Measurements from ENCODE around the gene PELI2.

Gene PELI2

GRCh38 chr14:56224691-56225681 lies 106.8 kb downstream of the PELI2 start:
- no peak for FAIRE-seq
- no peak for DNase-seq (ENCODE audit: insufficient read length, low spot score)

GRCh38 chr14:56235388-56235787 lies 117.2 kb downstream of the PELI2 start:
- FAIRE-seq (no peak), DNase-seq (ENCODE audit: insufficient read length, low spot score) (no peak)

GRCh38 chr14:56237398-56237797 lies 119.2 kb downstream of the PELI2 start:
- no peak for DNase-seq (ENCODE audit: insufficient read length, low spot score)
- FAIRE-seq, result no peak

- DNase-seq (ENCODE audit: insufficient read length, low spot score), result no peak
- FAIRE-seq, result no peak
Observed at GRCh38 chr14:56241461-56241860, 123.2 kb downstream of the PELI2 start.

- FAIRE-seq, result no peak
- DNase-seq (ENCODE audit: insufficient read length, low spot score), result no peak
Observed at GRCh38 chr14:56243110-56243509, 124.9 kb downstream of the PELI2 start.

GRCh38 chr14:56244138-56244789 lies 126.1 kb downstream of the PELI2 start:
- no peak for DNase-seq (ENCODE audit: insufficient read length, low spot score)
- no peak for FAIRE-seq

- FAIRE-seq (peak; percentile 18), DNase-seq (ENCODE audit: insufficient read length, low spot score) (no peak)
Observed at GRCh38 chr14:56247495-56248200, 129.4 kb downstream of the PELI2 start.

GRCh38 chr14:56248442-56248841 lies 130.2 kb downstream of the PELI2 start:
- FAIRE-seq, result no peak
- no peak for DNase-seq (ENCODE audit: insufficient read length, low spot score)

- DNase-seq (ENCODE audit: insufficient read length, low spot score), result no peak
- FAIRE-seq, result no peak
Observed at GRCh38 chr14:56261046-56261445, 142.8 kb downstream of the PELI2 start.

GRCh38 chr14:56262530-56262929 lies 144.3 kb downstream of the PELI2 start:
- FAIRE-seq (no peak), DNase-seq (ENCODE audit: insufficient read length, low spot score) (no peak)

- no peak for DNase-seq (ENCODE audit: insufficient read length, low spot score)
- no peak for FAIRE-seq
Observed at GRCh38 chr14:56268039-56268438, 149.8 kb downstream of the PELI2 start.

- FAIRE-seq, result no peak
Observed at GRCh38 chr14:56268673-56269072, 150.5 kb downstream of the PELI2 start.

GRCh38 chr14:56270921-56271320 lies 152.7 kb downstream of the PELI2 start:
- DNase-seq (ENCODE audit: insufficient read length, low spot score), result no peak
- no peak for FAIRE-seq

More at GRCh38 chr14:56268673-56269072, 150.5 kb downstream of the PELI2 start:
- DNase-seq (ENCODE audit: insufficient read length, low spot score), result no peak

- DNase-seq (ENCODE audit: insufficient read length, low spot score) (no peak), FAIRE-seq (no peak)
Observed at GRCh38 chr14:56271970-56272369, 153.8 kb downstream of the PELI2 start.

- FAIRE-seq (no peak), DNase-seq (ENCODE audit: insufficient read length, low spot score) (no peak)
Observed at GRCh38 chr14:56273155-56273554, 154.9 kb downstream of the PELI2 start.

- FAIRE-seq, result no peak
Observed at GRCh38 chr14:56273951-56274350, 155.7 kb downstream of the PELI2 start.

GRCh38 chr14:56274556-56274955 lies 156.3 kb downstream of the PELI2 start:
- DNase-seq (ENCODE audit: insufficient read length, low spot score) (no peak), FAIRE-seq (no peak)

More at GRCh38 chr14:56273951-56274350, 155.7 kb downstream of the PELI2 start:
- DNase-seq (ENCODE audit: insufficient read length, low spot score), result no peak

- DNase-seq (ENCODE audit: insufficient read length, low spot score), result no peak
- FAIRE-seq, result no peak
Observed at GRCh38 chr14:56276108-56276507, 157.9 kb downstream of the PELI2 start.

- FAIRE-seq, result no peak
- no peak for DNase-seq (ENCODE audit: insufficient read length, low spot score)
Observed at GRCh38 chr14:56278383-56278782, 160.2 kb downstream of the PELI2 start.

GRCh38 chr14:56280843-56281242 lies 162.6 kb downstream of the PELI2 start:
- no peak for FAIRE-seq
- DNase-seq (ENCODE audit: insufficient read length, low spot score), result no peak

GRCh38 chr14:56282179-56282578 lies 164.0 kb downstream of the PELI2 start:
- no peak for FAIRE-seq

More at GRCh38 chr14:56282179-56282578, 164.0 kb downstream of the PELI2 start:
- DNase-seq (ENCODE audit: insufficient read length, low spot score), result no peak

All from GM19239 (cell line).